ENCODE data around the gene UGT2B11.
"Not testable (repeated sequence)": the region's sequence is repeated elsewhere in the genome, so short reads cannot be mapped to it uniquely, and the experiment has no call there.

The UGT2B11 gene

GRCh38 chr4:69210911-69211310 is 3.6 kb downstream of the UGT2B11 start:
- H3K9me2 ChIP-seq (ENCODE audit: low read depth, low read length), result no peaks in the 10 kb centered on the region
- no peaks in the 10 kb centered on the region for H3K27me3 ChIP-seq (ENCODE audit: insufficient read depth, low read length)
- no peak for TF ChIP-seq EZH2 (IDR thresholded peaks at IDR 0.05; ENCODE audit: borderline replicate concordance, low read length)
- TF ChIP-seq CTCF (IDR thresholded peaks at IDR 0.05; ENCODE audit: low read length), result no peak
- H3K9me3 ChIP-seq (ENCODE audit: low read length), result no peaks in the 10 kb centered on the region
- no peaks in the 10 kb centered on the region for H3F3A ChIP-seq (ENCODE audit: insufficient read depth, low read length)
- no peaks in the 10 kb centered on the region for H3K36me3 ChIP-seq (ENCODE audit: insufficient read depth, low read length)
- H3K27ac ChIP-seq (ENCODE audit: low read depth, low read length, poor library complexity, severe bottlenecking), result no peak overlapping the region
- H3K79me2 ChIP-seq (ENCODE audit: insufficient read depth, low read length), result no peaks in the 10 kb centered on the region
- H3K4me3 ChIP-seq (ENCODE audit: low read depth, low read length, poor library complexity, severe bottlenecking), result no peak overlapping the region
- no peaks in the 10 kb centered on the region for H4K20me1 ChIP-seq (ENCODE audit: insufficient read depth, low read length)
- no peak overlapping the region for H3K9ac ChIP-seq (ENCODE audit: low read length)
- H3K4me1 ChIP-seq (ENCODE audit: insufficient read depth, low read length, severe bottlenecking), result no peaks in the 10 kb centered on the region
- H2AFZ ChIP-seq (ENCODE audit: low read length), result no peak overlapping the region
- no peak overlapping the region for H3K4me2 ChIP-seq (ENCODE audit: low read length)

GRCh38 chr4:69198506-69198905 is 16.0 kb downstream of the UGT2B11 start:
- H3K27me3 ChIP-seq (ENCODE audit: insufficient read depth, low read length); H2AFZ ChIP-seq (ENCODE audit: low read length): not testable (repeated sequence)

GRCh38 chr4:69196209-69196965 is 18.2 kb downstream of the UGT2B11 start:
- H3K9me3 ChIP-seq (ENCODE audit: low read length), result no peaks in the 10 kb centered on the region
- TF ChIP-seq CTCF (IDR thresholded peaks at IDR 0.05; ENCODE audit: low read length) (no peak), EZH2 (IDR thresholded peaks at IDR 0.05; ENCODE audit: borderline replicate concordance, low read length) (no peak)
- H3K4me1 ChIP-seq (ENCODE audit: insufficient read depth, low read length, severe bottlenecking), result no peaks in the 10 kb centered on the region
- no peaks in the 10 kb centered on the region for H3K36me3 ChIP-seq (ENCODE audit: insufficient read depth, low read length)
- no peaks in the 10 kb centered on the region for H3K27me3 ChIP-seq (ENCODE audit: insufficient read depth, low read length)
- H2AFZ ChIP-seq (ENCODE audit: low read length), result no peak overlapping the region
- H3F3A ChIP-seq (ENCODE audit: insufficient read depth, low read length), result no peaks in the 10 kb centered on the region
- no peak overlapping the region for H3K4me2 ChIP-seq (ENCODE audit: low read length)
- H3K9ac ChIP-seq (ENCODE audit: low read length), result no peak overlapping the region
- no peaks in the 10 kb centered on the region for H3K9me2 ChIP-seq (ENCODE audit: low read depth, low read length)
- no peaks in the 10 kb centered on the region for H4K20me1 ChIP-seq (ENCODE audit: insufficient read depth, low read length)
- H3K79me2 ChIP-seq (ENCODE audit: insufficient read depth, low read length), result no peaks in the 10 kb centered on the region
- H3K27ac ChIP-seq (ENCODE audit: low read depth, low read length, poor library complexity, severe bottlenecking), result no peak overlapping the region
- no peak overlapping the region for H3K4me3 ChIP-seq (ENCODE audit: low read depth, low read length, poor library complexity, severe bottlenecking)

More at GRCh38 chr4:69198506-69198905, 16.0 kb downstream of the UGT2B11 start:
- H3K9me2 ChIP-seq (ENCODE audit: low read depth, low read length); H3K9ac ChIP-seq (ENCODE audit: low read length); H3K36me3 ChIP-seq (ENCODE audit: insufficient read depth, low read length); H3F3A ChIP-seq (ENCODE audit: insufficient read depth, low read length); H3K4me3 ChIP-seq (ENCODE audit: low read depth, low read length, poor library complexity, severe bottlenecking); H3K4me1 ChIP-seq (ENCODE audit: insufficient read depth, low read length, severe bottlenecking); H3K79me2 ChIP-seq (ENCODE audit: insufficient read depth, low read length); H3K9me3 ChIP-seq (ENCODE audit: low read length); H3K27ac ChIP-seq (ENCODE audit: low read depth, low read length, poor library complexity, severe bottlenecking); H4K20me1 ChIP-seq (ENCODE audit: insufficient read depth, low read length); H3K4me2 ChIP-seq (ENCODE audit: low read length): not testable (repeated sequence)

GRCh38 chr4:69194166-69194565 is 20.4 kb downstream of the UGT2B11 start:
- Histone ChIP-seq H3K4me2 (ENCODE audit: low read length) (no peak overlapping the region), H2AFZ (ENCODE audit: low read length) (no peak overlapping the region), H4K20me1 (ENCODE audit: insufficient read depth, low read length) (no peaks in the 10 kb centered on the region), H3K9me2 (ENCODE audit: low read depth, low read length) (no peaks in the 10 kb centered on the region), H3K9me3 (ENCODE audit: low read length) (no peaks in the 10 kb centered on the region), H3K4me3 (ENCODE audit: low read depth, low read length, poor library complexity, severe bottlenecking) (no peak overlapping the region), H3K4me1 (ENCODE audit: insufficient read depth, low read length, severe bottlenecking) (no peaks in the 10 kb centered on the region), H3K27ac (ENCODE audit: low read depth, low read length, poor library complexity, severe bottlenecking) (no peak overlapping the region), H3F3A (ENCODE audit: insufficient read depth, low read length) (no peaks in the 10 kb centered on the region), H3K9ac (ENCODE audit: low read length) (no peak overlapping the region), H3K27me3 (ENCODE audit: insufficient read depth, low read length) (no peaks in the 10 kb centered on the region), H3K79me2 (ENCODE audit: insufficient read depth, low read length) (no peaks in the 10 kb centered on the region), H3K36me3 (ENCODE audit: insufficient read depth, low read length) (no peaks in the 10 kb centered on the region)
- TF ChIP-seq EZH2 (IDR thresholded peaks at IDR 0.05; ENCODE audit: borderline replicate concordance, low read length) (no peak), CTCF (IDR thresholded peaks at IDR 0.05; ENCODE audit: low read length) (no peak)

GRCh38 chr4:69191905-69192304 is 22.6 kb downstream of the UGT2B11 start:
- not testable (repeated sequence) for H3K27ac ChIP-seq (ENCODE audit: low read depth, low read length, poor library complexity, severe bottlenecking); H3K27me3 ChIP-seq (ENCODE audit: insufficient read depth, low read length); H2AFZ ChIP-seq (ENCODE audit: low read length); H3K4me1 ChIP-seq (ENCODE audit: insufficient read depth, low read length, severe bottlenecking); H3F3A ChIP-seq (ENCODE audit: insufficient read depth, low read length); H3K4me3 ChIP-seq (ENCODE audit: low read depth, low read length, poor library complexity, severe bottlenecking); H3K9ac ChIP-seq (ENCODE audit: low read length); H3K9me2 ChIP-seq (ENCODE audit: low read depth, low read length); H3K9me3 ChIP-seq (ENCODE audit: low read length); H3K4me2 ChIP-seq (ENCODE audit: low read length); H3K36me3 ChIP-seq (ENCODE audit: insufficient read depth, low read length); H4K20me1 ChIP-seq (ENCODE audit: insufficient read depth, low read length); H3K79me2 ChIP-seq (ENCODE audit: insufficient read depth, low read length)
